GM21390 (cell line): ENCODE results near the gene TGM1.
A peak's percentile ranks its signal among the peaks of the same experiment; 100 is the strongest.

Experiments
- ATAC-seq: cut with Tn5 transposase; IDR thresholded peaks from one replicate; pipeline ENCODE4 v1.9.1; 2021; ENCODE audit not compliant: unreplicated experiment

Gene TGM1

DNA sequence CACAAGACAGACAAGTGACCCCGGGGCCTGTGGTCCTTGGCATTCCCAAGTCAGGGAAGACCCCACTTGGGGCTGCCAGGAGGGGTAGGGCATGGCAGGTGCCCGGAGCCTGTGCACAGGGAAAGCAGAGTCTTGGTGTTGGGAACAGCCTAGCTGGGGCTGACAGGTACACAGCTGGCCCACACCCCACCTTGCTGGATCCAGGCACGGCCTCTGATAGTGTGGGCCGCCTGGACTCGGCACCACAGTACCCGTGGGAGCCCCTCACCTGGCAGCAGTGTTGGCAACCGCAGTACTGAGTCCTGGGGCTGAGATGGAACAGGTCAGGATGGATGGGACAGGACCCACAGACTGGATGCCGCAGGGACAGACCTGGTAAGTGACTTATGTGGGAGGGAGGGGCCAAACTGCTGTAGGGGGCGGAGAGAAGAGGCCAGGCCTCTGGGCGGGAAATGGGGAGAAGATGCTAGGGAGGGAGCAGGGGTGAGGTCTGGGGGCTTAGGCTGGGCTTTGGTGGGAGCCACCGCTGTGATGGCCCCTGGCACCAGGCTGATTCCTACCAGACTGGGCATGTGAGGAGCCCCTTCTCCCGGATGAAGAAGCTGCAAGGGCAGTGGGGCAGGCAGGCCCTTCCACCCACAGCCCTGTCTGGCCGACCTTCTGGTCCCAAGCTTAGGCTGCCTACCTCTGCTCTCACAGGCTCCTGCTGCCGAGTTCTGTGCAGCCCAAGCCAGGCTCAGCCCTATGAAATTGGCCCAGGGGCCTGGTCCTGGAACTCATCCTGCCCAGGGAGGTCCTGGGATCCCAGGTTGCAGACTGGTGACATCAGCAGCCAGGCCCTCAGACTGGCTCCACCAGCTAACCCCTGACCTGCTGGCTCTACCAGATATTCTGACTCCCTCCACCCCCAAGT is at the start of gene TGM1:
TGM1 (minus strand) TSS at position 357 of the 913 bp plus-strand sequence. CDS start 825 bp downstream, outside the sequence.
- ATAC-seq = no peak

GRCh38 chr14:24311837-24312615 is 49.0 kb upstream of the TGM1 start:
- ATAC-seq = no peak

DNA sequence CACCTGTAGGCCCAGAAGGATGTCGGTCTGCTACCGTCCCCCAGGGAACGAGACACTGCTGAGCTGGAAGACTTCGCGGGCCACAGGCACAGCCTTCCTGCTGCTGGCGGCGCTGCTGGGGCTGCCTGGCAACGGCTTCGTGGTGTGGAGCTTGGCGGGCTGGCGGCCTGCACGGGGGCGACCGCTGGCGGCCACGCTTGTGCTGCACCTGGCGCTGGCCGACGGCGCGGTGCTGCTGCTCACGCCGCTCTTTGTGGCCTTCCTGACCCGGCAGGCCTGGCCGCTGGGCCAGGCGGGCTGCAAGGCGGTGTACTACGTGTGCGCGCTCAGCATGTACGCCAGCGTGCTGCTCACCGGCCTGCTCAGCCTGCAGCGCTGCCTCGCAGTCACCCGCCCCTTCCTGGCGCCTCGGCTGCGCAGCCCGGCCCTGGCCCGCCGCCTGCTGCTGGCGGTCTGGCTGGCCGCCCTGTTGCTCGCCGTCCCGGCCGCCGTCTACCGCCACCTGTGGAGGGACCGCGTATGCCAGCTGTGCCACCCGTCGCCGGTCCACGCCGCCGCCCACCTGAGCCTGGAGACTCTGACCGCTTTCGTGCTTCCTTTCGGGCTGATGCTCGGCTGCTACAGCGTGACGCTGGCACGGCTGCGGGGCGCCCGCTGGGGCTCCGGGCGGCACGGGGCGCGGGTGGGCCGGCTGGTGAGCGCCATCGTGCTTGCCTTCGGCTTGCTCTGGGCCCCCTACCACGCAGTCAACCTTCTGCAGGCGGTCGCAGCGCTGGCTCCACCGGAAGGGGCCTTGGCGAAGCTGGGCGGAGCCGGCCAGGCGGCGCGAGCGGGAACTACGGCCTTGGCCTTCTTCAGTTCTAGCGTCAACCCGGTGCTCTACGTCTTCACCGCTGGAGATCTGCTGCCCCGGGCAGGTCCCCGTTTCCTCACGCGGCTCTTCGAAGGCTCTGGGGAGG is 47.9 kb upstream of the TGM1 start, which contains the start of gene LTB4R:
LTB4R (plus strand) TSS at position 857 of the 959 bp plus-strand sequence. CDS start 4,150 bp downstream, outside the sequence.
- ATAC-seq = peak; percentile 53

DNA sequence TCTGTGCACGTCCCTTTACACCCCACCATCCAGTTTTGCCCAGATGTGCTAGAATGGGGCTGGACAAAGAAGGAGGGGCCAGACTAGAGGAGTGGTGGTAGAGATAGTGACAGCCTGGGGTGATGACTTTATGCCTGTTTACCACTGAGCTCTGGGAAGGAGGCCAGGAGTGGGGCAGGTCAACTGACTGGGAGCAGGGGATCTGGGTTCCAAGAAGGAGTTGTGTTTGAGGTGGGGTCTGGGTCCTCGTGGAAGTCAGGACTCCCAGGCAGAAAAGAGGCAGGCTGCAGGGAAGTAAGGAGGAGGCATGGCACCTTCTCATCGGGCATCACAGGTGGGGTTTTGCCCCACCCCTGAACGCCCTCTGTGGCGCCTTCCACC is 47.3 kb upstream of the TGM1 start:
- no peak for ATAC-seq

DNA sequence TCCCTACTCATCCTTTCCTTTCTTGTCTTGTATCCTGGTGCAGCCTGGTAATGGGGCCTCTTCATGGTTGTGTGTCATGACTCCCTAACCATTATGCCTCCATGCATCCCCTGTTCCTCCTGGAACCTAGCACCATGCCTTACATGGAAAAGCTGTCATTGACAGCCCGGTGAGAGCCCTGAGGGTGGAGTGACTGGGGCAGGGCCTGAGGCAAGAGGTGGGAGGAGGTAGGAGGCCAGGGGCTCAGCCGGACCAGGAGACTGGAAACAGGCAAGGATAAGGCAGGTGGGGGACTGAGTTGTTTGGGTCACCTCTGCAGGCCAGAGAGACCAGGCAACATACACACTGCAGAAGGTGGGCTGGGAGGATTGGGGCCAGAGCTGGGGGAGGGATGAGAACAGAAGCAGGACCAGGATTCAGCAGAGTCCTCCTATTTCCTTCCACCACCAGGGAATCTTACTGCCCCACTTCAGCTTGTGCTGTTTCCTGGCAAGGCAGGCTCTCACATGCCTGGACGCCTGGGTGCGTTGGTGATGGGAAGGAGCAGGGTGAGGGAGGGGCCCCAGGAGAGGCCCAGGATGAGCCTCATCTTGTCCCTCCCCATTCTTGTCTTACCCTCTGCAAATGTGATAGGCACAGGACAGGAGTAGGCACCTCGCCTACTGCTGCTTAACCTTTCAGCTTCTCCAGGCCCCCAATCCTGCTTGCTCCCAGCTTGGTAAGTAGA is 46.7 kb upstream of the TGM1 start, which contains the start of gene LTB4R2:
LTB4R2 (plus strand) TSS at position 603 of the 727 bp plus-strand sequence. CDS start 525 bp downstream, outside the sequence.
- ATAC-seq = no peak

- ATAC-seq = no peak
These were observed 45.6 kb upstream of the TGM1 start for GRCh38 chr14:24308342-24309124.

DNA sequence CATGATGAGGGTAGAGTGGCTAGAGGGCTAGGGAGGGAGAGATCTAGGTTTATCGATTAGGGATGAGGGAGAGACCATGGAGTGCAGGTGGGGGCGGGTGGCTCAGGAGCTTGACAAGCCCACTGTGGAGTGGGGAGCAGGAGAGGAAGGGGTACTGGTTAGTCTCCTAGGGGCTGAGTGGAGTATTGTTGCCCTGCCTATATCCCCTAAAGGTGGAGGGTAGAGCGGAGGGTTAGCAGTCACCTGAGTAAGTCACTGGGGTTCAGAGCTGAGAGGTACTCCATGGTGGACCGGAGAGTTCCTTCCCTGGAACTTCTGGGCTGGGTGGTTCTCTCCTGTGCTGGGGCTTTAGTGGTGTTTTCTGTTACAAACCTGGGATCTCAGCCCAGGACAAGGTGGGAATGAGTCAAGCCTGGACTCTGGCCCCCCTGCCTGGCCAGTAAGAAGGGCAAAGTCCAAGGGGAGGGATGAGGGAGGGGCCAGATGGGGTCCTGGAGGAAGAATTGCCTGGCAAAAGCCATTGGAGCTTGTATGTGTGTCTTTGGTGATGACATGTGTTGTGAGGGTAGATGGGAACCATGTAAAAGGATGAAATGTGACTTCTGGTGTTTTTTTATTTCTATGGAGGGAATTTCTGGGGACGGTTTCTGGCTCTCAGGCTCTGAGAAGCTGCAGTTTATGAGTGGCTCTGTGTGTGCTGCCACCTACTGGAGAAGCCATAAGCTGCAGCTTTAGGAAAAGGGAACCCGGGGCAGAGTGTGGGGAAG is 44.8 kb upstream of the TGM1 start, which contains the start of gene CIDEB:
CIDEB (minus strand) TSS at position 403 of the 767 bp plus-strand sequence; CDS start at position 284, 119 bp downstream.
- no peak for ATAC-seq

DNA sequence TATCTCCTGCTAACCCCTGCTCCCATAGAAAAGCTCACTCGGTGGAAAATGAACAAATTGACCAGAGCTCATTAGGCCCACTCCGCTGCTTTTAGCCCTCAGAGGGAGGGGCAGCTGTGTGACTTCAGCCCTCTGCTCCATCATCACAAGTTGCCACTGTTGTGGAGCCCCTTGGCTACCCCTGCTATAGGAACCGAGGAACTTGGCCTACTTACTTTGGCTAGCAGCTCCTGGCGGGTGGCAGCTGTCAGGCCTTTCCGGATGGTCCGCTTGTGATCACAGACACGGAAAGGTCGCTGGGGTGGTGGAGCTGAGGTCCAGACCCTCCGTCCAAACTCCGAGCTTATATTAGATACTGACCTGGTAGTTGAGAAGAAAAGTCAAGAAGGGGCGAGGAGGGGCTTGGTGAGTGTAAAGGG is 44.2 kb upstream of the TGM1 start:
- ATAC-seq = no peak

DNA sequence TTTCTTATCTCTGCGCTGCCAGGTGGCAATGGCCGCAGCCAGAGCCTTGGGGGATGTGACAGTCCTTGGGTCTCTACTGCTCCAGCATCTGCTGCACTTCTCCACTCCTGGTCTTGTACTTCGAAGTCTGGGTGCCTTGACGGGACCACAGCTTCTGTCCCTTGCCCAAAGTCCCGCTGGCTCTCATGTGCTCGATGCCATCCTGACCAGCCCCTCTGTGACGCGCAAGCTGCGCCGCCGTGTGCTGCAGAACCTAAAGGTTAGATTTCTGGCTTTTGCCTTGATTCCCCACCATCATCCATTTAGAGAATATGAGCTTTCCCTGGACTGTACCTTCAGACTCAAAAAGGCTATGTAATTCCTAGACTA is 41.0 kb upstream of the TGM1 start:
- no peak for ATAC-seq

- no peak for ATAC-seq
These were observed 37.5 kb upstream of the TGM1 start for GRCh38 chr14:24300326-24300980.

GRCh38 chr14:24299255-24300191 is 36.5 kb upstream of the TGM1 start, which contains the start of the genes DHRS1 and NOP9:
Gene DHRS1, minus strand, starts transcription at chr14:24299780. Its CDS starts 674 bp downstream, at chr14:24299106.
Gene NOP9, plus strand, starts transcription at chr14:24299850. Its CDS starts 105 bp downstream, at chr14:24299955.
- peak; percentile 62 for ATAC-seq

DNA sequence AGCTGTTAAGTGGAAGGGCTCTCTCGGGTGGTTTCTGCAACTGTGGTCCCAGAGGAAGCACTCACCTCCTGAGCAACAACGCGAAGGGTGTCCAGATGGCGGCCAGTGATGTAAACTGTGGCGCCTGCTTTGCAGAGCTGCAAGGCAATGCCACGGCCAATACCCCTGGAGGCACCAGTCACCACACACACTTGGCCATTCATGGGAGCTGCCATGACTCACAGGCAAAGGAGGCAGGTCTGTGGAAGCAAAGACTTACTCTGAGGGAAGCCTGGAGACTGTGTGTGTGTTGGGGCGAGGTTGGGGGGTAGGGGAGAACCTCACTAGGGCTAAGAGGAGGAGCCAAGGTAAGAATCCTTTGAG is 35.9 kb upstream of the TGM1 start:
- no peak for ATAC-seq

GRCh38 chr14:24297190-24297964 is 34.4 kb upstream of the TGM1 start:
- ATAC-seq = peak; percentile 13

DNA sequence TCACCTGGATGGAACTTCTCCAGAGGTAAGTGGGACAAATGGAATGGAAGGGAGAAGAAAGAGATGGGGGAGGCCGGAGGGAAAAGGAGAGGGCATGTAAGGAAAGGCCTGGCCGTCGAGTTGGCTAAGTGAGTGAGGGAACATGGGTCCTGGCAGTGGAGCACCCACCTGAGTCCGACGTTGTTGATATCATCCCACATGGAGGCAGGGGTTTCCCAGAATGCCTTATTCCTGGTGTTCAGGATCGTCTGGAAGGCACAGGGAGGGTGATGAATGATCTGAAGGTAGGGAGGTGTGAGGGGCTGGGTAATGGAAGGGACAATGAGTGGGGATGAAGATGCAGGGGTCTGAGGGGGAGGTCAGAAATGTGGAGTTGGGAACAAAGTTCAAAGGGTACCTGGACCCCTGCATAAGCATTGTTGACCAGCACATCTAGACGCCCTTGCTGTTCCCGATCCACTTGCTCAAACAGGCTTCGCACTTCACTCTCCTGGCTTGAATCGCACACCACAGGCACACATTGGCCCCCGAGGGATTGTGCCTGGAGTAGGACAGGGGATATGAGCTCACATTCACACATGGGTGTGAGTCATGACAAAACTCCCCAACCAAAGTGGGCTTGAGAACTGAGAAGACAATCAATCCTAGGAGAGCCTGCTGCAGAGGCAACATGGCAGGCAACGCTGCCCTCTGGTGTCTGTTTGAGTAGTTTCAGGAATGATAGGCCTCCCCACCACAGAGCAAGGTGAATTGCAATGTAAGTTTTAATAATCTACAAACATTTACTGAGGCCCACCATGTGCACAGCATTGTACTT is 33.6 kb upstream of the TGM1 start:
- peak; percentile 44 for ATAC-seq

DNA sequence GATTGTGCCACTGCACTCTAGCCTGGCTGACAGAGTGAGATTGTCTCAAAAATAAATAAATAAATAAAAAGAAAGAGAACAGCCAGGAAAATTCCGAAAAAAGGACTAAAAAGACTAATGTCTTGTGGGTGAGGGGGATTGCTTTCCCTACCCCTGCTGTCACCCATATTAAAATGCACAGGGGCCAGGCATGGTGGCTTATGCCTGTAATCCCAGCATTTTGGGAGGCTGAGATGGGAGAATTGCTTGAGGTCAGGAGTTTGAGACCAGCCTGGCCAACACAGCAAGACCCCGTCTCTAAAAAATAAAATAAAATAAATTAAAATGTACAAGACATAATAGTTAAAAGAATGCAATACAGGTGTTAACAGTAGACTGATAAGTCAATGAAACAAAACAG is 30.5 kb upstream of the TGM1 start:
- no peak for ATAC-seq
